Osteocyte (in vitro differentiated cells): ENCODE measurements around the gene MTF2. TPM values are rescaled to one million over a fixed set of nuclear protein-coding genes. Genes with fewer than 3 reads are reported as not detected.
"Not testable (repeated sequence)": the region's sequence is repeated elsewhere in the genome, so short reads cannot be mapped to it uniquely, and the experiment has no call there.

Experiments used
- DNase-seq: peaks from one replicate; pipeline ENCODE4 v3.0.0; 2021; ENCODE audit warnings: mixed read lengths; ENCODE audit not compliant: unreplicated experiment; ENCODE audit errors: extremely low spot score
- H3K27ac Mint-ChIP-seq: one replicate; pipeline ENCODE4 v1.8.0; 2021; ENCODE audit warnings: mild to moderate bottlenecking, mixed read lengths; ENCODE audit not compliant: unreplicated experiment
- H3K27me3 Mint-ChIP-seq: one replicate; pipeline ENCODE4 v1.8.0; 2021; ENCODE audit warnings: mixed read lengths; ENCODE audit not compliant: unreplicated experiment
- H3K36me3 Mint-ChIP-seq: one replicate; pipeline ENCODE4 v1.8.0; 2021; ENCODE audit warnings: mixed read lengths; ENCODE audit not compliant: unreplicated experiment
- H3K4me1 Mint-ChIP-seq: one replicate; pipeline ENCODE4 v1.8.0; 2021; ENCODE audit warnings: mixed read lengths; ENCODE audit not compliant: unreplicated experiment
- H3K4me3 Mint-ChIP-seq: one replicate; pipeline ENCODE4 v1.8.0; 2021; ENCODE audit warnings: mild to moderate bottlenecking, moderate library complexity, mixed read lengths; ENCODE audit not compliant: unreplicated experiment
- H3K9me3 Mint-ChIP-seq: one replicate; pipeline ENCODE4 v1.8.0; 2021; ENCODE audit warnings: mixed read lengths; ENCODE audit not compliant: unreplicated experiment
- total RNA-seq: library from RNA; stranded (reverse); gene quantifications from 2 replicates; pipeline ENCODE4 v1.2.1, GENCODE V29; 2021
- TF ChIP-seq, protein P1 (sequence below): fragments of 200-600 bp; sonication (generic); IDR thresholded peaks from 2 replicates; pipeline ENCODE4 v1.5.0; 2021; ENCODE audit warnings: antibody characterized with exemption, mild to moderate bottlenecking, moderate library complexity

Gene MTF2
- total RNA-seq, 1 donor from 2014 or later: 24.9 TPM

GRCh38 chr1:93151474-93151873, 72.4 kb downstream of the MTF2 start:
- no peak overlapping the region for H3K4me3 Mint-ChIP-seq
- no peaks in the 10 kb centered on the region for H3K4me1 Mint-ChIP-seq
- H3K9me3 Mint-ChIP-seq: no peaks in the 10 kb centered on the region
- DNase-seq: no peak
- peaks cover 33% of the 10 kb centered on the region for H3K36me3 Mint-ChIP-seq
- TF ChIP-seq, protein P1, sequence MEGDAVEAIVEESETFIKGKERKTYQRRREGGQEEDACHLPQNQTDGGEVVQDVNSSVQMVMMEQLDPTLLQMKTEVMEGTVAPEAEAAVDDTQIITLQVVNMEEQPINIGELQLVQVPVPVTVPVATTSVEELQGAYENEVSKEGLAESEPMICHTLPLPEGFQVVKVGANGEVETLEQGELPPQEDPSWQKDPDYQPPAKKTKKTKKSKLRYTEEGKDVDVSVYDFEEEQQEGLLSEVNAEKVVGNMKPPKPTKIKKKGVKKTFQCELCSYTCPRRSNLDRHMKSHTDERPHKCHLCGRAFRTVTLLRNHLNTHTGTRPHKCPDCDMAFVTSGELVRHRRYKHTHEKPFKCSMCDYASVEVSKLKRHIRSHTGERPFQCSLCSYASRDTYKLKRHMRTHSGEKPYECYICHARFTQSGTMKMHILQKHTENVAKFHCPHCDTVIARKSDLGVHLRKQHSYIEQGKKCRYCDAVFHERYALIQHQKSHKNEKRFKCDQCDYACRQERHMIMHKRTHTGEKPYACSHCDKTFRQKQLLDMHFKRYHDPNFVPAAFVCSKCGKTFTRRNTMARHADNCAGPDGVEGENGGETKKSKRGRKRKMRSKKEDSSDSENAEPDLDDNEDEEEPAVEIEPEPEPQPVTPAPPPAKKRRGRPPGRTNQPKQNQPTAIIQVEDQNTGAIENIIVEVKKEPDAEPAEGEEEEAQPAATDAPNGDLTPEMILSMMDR: no peak
- H3K27ac Mint-ChIP-seq: no peak overlapping the region
- H3K27me3 Mint-ChIP-seq: no peaks in the 10 kb centered on the region

- Mint-ChIP-seq H3K27ac (no peak overlapping the region), H3K4me3 (no peak overlapping the region), H3K36me3 (peaks cover 32% of the 10 kb centered on the region), H3K4me1 (no peaks in the 10 kb centered on the region), H3K27me3 (no peaks in the 10 kb centered on the region), H3K9me3 (no peaks in the 10 kb centered on the region)
- TF ChIP-seq, protein P1: no peak
- no peak for DNase-seq
Observed at GRCh38 chr1:93152835-93153234, 73.8 kb downstream of the MTF2 start.

DNA sequence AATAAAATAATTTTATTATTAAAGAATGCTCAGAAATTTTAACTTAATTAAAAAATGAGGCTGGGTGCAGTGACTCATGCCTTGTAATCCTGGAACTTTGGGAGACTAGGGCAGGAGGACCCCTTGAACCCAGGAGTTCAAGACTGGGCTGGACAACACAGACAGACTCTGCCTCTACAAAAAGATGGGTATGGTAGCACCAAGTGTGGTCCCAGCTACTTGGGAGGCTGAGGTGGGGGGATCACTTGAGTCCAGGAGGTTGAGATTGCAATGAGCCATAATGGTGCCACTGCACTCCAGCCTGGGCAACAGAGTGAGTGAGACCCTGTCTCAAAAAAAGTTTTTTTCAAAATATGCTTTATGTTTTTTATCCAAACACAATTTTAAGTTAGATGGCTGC, 75.8 kb downstream of the MTF2 start:
- no peaks in the 10 kb centered on the region for H3K4me1 Mint-ChIP-seq

GRCh38 chr1:93155335-93155734, 76.3 kb downstream of the MTF2 start:
- no peak for DNase-seq
- H3K9me3 Mint-ChIP-seq: no peaks in the 10 kb centered on the region
- peaks cover 33% of the 10 kb centered on the region for H3K36me3 Mint-ChIP-seq
- TF ChIP-seq, protein P1: no peak
- no peak overlapping the region for H3K4me3 Mint-ChIP-seq
- H3K27ac Mint-ChIP-seq: no peak overlapping the region
- no peaks in the 10 kb centered on the region for H3K27me3 Mint-ChIP-seq
- H3K4me1 Mint-ChIP-seq: no peaks in the 10 kb centered on the region

More for the DNA sequence above, 75.8 kb downstream of the MTF2 start:
- Mint-ChIP-seq H3K27ac (no peak overlapping the region), H3K4me3 (no peak overlapping the region), H3K27me3 (no peaks in the 10 kb centered on the region), H3K9me3 (no peaks in the 10 kb centered on the region), H3K36me3 (peaks cover 34% of the 10 kb centered on the region)
- TF ChIP-seq, protein P1: no peak
- no peak for DNase-seq

GRCh38 chr1:93159337-93159736, 80.3 kb downstream of the MTF2 start:
- Mint-ChIP-seq H3K4me3 (no peak overlapping the region), H3K36me3 (peaks cover 33% of the 10 kb centered on the region), H3K9me3 (no peaks in the 10 kb centered on the region), H3K4me1 (no peaks in the 10 kb centered on the region), H3K27ac (no peak overlapping the region), H3K27me3 (no peaks in the 10 kb centered on the region)
- TF ChIP-seq, protein P1: no peak
- DNase-seq: no peak

- peaks cover 42% of the 10 kb centered on the region for H3K36me3 Mint-ChIP-seq
- H3K4me1 Mint-ChIP-seq, DNase-seq, H3K4me3 Mint-ChIP-seq, H3K27me3 Mint-ChIP-seq, H3K27ac Mint-ChIP-seq: not testable (repeated sequence)
- H3K9me3 Mint-ChIP-seq: peaks cover 31% of the 10 kb centered on the region
Observed at GRCh38 chr1:93163314-93163713, 84.2 kb downstream of the MTF2 start.
